HFF-Myc (cell line): ENCODE measurements around the gene ABHD12.

Source experiments
- DNase-seq: peaks from one replicate; pipeline ENCODE4 v3.0.0-alpha.2; 2011; ENCODE audit warnings: low read depth; ENCODE audit errors: extremely low read depth
- H3K4me3 ChIP-seq: replicated peaks from 2 replicates; pipeline ENCODE4 v1.5.1; 2011; ENCODE audit warnings: low read depth, mild to moderate bottlenecking, control low read depth, low read length
- TF ChIP-seq, protein P1 (sequence below): IDR thresholded peaks from 2 replicates; pipeline ENCODE4 v1.5.1; 2012; ENCODE audit warnings: mild to moderate bottlenecking, low read depth, low read length, control low read depth; ENCODE audit errors: missing control alignments

Gene ABHD12

GRCh38 chr20:25323496-25324246 is 67.0 kb downstream of the ABHD12 start:
- TF ChIP-seq, protein P1, sequence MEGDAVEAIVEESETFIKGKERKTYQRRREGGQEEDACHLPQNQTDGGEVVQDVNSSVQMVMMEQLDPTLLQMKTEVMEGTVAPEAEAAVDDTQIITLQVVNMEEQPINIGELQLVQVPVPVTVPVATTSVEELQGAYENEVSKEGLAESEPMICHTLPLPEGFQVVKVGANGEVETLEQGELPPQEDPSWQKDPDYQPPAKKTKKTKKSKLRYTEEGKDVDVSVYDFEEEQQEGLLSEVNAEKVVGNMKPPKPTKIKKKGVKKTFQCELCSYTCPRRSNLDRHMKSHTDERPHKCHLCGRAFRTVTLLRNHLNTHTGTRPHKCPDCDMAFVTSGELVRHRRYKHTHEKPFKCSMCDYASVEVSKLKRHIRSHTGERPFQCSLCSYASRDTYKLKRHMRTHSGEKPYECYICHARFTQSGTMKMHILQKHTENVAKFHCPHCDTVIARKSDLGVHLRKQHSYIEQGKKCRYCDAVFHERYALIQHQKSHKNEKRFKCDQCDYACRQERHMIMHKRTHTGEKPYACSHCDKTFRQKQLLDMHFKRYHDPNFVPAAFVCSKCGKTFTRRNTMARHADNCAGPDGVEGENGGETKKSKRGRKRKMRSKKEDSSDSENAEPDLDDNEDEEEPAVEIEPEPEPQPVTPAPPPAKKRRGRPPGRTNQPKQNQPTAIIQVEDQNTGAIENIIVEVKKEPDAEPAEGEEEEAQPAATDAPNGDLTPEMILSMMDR: no peak
- DNase-seq: no peak
- H3K4me3 ChIP-seq: no peak overlapping the region

- no peak overlapping the region for H3K4me3 ChIP-seq
- TF ChIP-seq, protein P1: no peak
- DNase-seq: no peak
Observed at GRCh38 chr20:25321991-25322390, 68.6 kb downstream of the ABHD12 start.

GRCh38 chr20:25321262-25321831 is 69.3 kb downstream of the ABHD12 start:
- no peak overlapping the region for H3K4me3 ChIP-seq
- TF ChIP-seq, protein P1: no peak
- DNase-seq: no peak

GRCh38 chr20:25320035-25320800 is 70.4 kb downstream of the ABHD12 start:
- DNase-seq: no peak
- TF ChIP-seq, protein P1: no peak
- no peak overlapping the region for H3K4me3 ChIP-seq

- TF ChIP-seq, protein P1: no peak
- no peak for DNase-seq
- H3K4me3 ChIP-seq: no peak overlapping the region
Observed at GRCh38 chr20:25319241-25320034, 71.2 kb downstream of the ABHD12 start.

DNA sequence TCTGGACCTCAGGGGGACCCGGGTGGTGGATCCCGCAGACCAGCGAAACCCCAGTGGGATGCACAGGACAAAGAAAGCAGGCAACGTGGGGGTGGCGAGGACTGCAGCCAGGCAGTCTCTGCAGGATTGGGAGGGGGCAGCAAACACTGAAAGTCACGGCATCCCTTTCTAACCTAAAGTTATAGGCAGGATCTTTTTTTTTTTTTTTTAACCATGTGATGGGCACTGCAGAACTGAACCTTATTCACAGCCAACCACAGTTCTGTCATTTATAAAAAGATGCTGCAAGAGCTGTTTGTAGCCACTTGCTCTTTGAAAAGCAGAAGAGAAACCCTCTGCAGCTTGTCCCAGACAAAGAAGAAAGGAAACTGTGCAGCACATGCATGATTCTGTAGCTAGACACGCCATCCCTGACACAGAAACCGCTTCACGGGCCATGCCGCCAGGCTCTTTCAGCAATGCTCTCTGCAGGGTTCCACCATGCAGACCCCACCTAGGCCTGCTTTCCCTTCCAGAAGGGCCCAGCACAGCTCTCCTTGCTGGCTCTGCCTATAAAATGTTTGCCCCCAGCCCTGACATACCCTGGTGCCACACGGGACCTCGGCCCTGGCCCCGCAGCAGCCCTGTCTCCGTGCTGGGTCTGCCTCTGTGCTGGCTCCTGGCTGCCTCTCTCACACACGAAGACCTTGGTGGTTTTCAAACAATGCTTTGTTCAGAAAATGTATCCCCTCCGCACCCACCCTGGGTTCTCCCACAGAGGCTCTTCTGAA is 72.0 kb downstream of the ABHD12 start:
- H3K4me3 ChIP-seq: no peak overlapping the region
- TF ChIP-seq, protein P1: no peak
- no peak for DNase-seq
